HG03432 (cell line): ENCODE results near the gene MYMK.

Experiments
- ATAC-seq: cut with Tn5 transposase; IDR thresholded peaks from one replicate; pipeline ENCODE4 v1.9.1; 2021; ENCODE audit warnings: mild to moderate bottlenecking, moderate library complexity; ENCODE audit not compliant: unreplicated experiment

MYMK gene

GRCh38 chr9:133519693-133520092 lies 5.1 kb downstream of the MYMK start:
- no peak for ATAC-seq

GRCh38 chr9:133518706-133519449 lies 5.9 kb downstream of the MYMK start:
- no peak for ATAC-seq

GRCh38 chr9:133518200-133518599 lies 6.6 kb downstream of the MYMK start:
- no peak for ATAC-seq

- no peak for ATAC-seq
These were observed 7.0 kb downstream of the MYMK start for GRCh38 chr9:133517711-133518110.

- ATAC-seq = no peak
These were observed 7.8 kb downstream of the MYMK start for GRCh38 chr9:133516961-133517350.

GRCh38 chr9:133516256-133516960 lies 8.4 kb downstream of the MYMK start:
- no peak for ATAC-seq

GRCh38 chr9:133515615-133516255 lies 9.0 kb downstream of the MYMK start:
- no peak for ATAC-seq

- ATAC-seq = no peak
These were observed 9.5 kb downstream of the MYMK start for GRCh38 chr9:133515240-133515610.

- no peak for ATAC-seq
These were observed 10.1 kb downstream of the MYMK start for GRCh38 chr9:133514460-133515239.

GRCh38 chr9:133513214-133514100 lies 11.3 kb downstream of the MYMK start:
- ATAC-seq = no peak

GRCh38 chr9:133512253-133513213 lies 12.2 kb downstream of the MYMK start:
- ATAC-seq = no peak

- ATAC-seq = no peak
These were observed 13.2 kb downstream of the MYMK start for GRCh38 chr9:133511607-133512006.

GRCh38 chr9:133510926-133511505 lies 13.7 kb downstream of the MYMK start:
- no peak for ATAC-seq

- no peak for ATAC-seq
These were observed 15.3 kb downstream of the MYMK start for GRCh38 chr9:133509179-133510083.

GRCh38 chr9:133508046-133508445 lies 16.7 kb downstream of the MYMK start:
- no peak for ATAC-seq

GRCh38 chr9:133507246-133507965 lies 17.4 kb downstream of the MYMK start:
- no peak for ATAC-seq

GRCh38 chr9:133506653-133507038 lies 18.1 kb downstream of the MYMK start:
- no peak for ATAC-seq
